Measurements from ENCODE around the gene STK11IP.

Gene STK11IP

GRCh38 chr2:219661197-219661954 is 63.7 kb downstream of the STK11IP start:
- DNase-seq, result no peak

GRCh38 chr2:219661955-219662395 is 64.3 kb downstream of the STK11IP start:
- DNase-seq, result no peak

- no peak for DNase-seq
These were observed 64.9 kb downstream of the STK11IP start for GRCh38 chr2:219662566-219662965.

- no peak for DNase-seq
These were observed 65.6 kb downstream of the STK11IP start for GRCh38 chr2:219663116-219663762.

DNA sequence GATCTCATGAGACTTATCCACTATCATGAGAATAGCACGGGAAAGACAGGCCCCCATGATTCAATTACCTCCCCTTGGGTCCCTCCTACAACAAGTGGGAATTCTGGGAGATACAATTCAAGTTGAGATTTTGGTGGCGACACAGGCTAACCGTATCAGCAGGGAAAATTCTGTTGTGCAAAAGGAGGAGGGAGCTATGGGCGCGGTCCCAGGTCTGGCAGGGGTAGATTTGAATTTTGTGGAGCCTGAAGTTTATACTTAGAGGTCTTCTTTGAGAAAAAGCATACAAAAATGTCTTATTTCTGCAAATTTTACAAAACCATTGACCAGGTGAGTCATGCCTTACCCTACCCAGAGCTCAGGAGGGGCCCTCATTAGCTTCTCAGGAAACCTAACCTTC is 66.4 kb downstream of the STK11IP start:
- DNase-seq, result no peak

- no peak for DNase-seq
These were observed 67.3 kb downstream of the STK11IP start for GRCh38 chr2:219664944-219665343.

DNA sequence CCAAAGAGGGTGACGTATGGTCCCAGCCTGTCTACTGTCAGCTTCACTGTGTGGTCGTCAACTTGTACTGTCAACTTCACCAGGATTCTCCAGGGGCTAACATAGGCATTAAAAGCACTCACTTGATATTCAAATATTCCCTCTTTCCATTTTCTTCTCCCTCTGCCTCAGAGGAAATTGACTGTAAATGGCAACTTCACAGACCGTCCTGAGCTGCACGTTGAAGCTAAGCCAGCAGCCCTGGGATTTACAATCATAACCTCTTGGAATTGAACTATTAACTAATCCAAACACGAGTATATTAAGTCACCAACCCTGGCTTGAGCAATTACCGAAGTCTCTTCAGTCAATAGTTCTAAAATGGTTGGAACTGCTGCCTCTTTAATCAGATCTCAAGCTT is 68.3 kb downstream of the STK11IP start:
- DNase-seq, result no peak

Data from stimulated activated naive CD4-positive, alpha-beta T cell (primary cell).